ENCODE measurements around the gene SLC22A17. TPM values are rescaled to one million over a fixed set of nuclear protein-coding genes. Genes with fewer than 3 reads are reported as not detected.
A peak's percentile ranks its signal among the peaks of the same experiment; 100 is the strongest.

The SLC22A17 gene
- total and polyA plus RNA-seq, 2 of the 8 experiments (the other 6 are each of a cell fraction or from before 2014, with no cell fraction given) = 43.0 to 49.0 TPM

- Histone ChIP-seq H3K4me1 (replicated peaks in 1 of 4; ENCODE audit: control insufficient read depth in 3 of 4, insufficient read depth in 4 of 4, low read length in 3 of 4) (no peaks in the 10 kb centered on the region), H2BK15ac (ENCODE audit: low read length) (no peak overlapping the region), H4K20me1 (replicated peaks in 1 of 2; ENCODE audit: control insufficient read depth in 1 of 2, insufficient read depth in 2 of 2, low read length in 2 of 2) (no peaks in the 10 kb centered on the region), H4K91ac (replicated peaks; ENCODE audit: insufficient read length, low read length) (no peak overlapping the region), H3K56ac (replicated peaks; ENCODE audit: insufficient read length, low read depth, low read length) (no peak overlapping the region), H2AK5ac (ENCODE audit: low read depth, low read length) (no peak overlapping the region), H3K23me2 (ENCODE audit: low read depth, low read length) (no peaks in the 10 kb centered on the region), H3K14ac (ENCODE audit: insufficient read length) (no peak overlapping the region), H3K27ac (ENCODE audit: low read depth, low read length) (no peak overlapping the region), H3K27me3 (replicated peaks in 1 of 4; ENCODE audit: control insufficient read depth in 3 of 4, extremely low read depth in 1 of 4, insufficient read depth in 3 of 4, low read length in 3 of 4) (no peaks in the 10 kb centered on the region), H2BK120ac (replicated peaks; ENCODE audit: low read depth, low read length) (no peak overlapping the region), H3K4me3 (ENCODE audit: extremely low read depth in 1 of 4, insufficient read depth in 2 of 4, low read depth in 3 of 4, low read length in 4 of 4) (no peak overlapping the region), H3K9me3 (ENCODE audit: insufficient read depth in 2 of 2, low read depth in 1 of 2, low read length in 1 of 2) (no peaks in the 10 kb centered on the region), H3K18ac (ENCODE audit: extremely low read depth, low read length) (no peak overlapping the region), H2BK20ac (ENCODE audit: low read length) (no peak overlapping the region), H2BK12ac (ENCODE audit: low read depth, low read length) (no peak overlapping the region), H4K8ac (ENCODE audit: extremely low read depth, insufficient read depth, low read length) (no peak overlapping the region), H3K4ac (replicated peaks; ENCODE audit: insufficient read length, low read depth, low read length) (no peak overlapping the region), H3K36me3 (ENCODE audit: control insufficient read depth in 2 of 4, insufficient read depth in 4 of 4, low read length in 3 of 4) (peaks cover 9 to 26% (median 23%) of the 10 kb centered on the region in 4 experiments; a peak in 7 of 8 replicates), H3K79me1 (ENCODE audit: low read depth, low read length) (peaks cover 1% of the 10 kb centered on the region; the same call in 1 of the 2 replicates), H2BK5ac (ENCODE audit: low read depth, low read length) (no peak overlapping the region), H4K5ac (ENCODE audit: insufficient read length, low read depth, low read length) (no peak overlapping the region), H3K79me2 (ENCODE audit: control insufficient read depth in 1 of 2, insufficient read depth in 2 of 2, low read length in 2 of 2) (peaks cover 0 to 4% of the 10 kb centered on the region in 2 experiments; a peak in 2 of 4 replicates), H3K4me2 (ENCODE audit: insufficient read depth in 1 of 2, low read depth in 2 of 2, low read length in 2 of 2) (no peak overlapping the region), H2AFZ (ENCODE audit: low read length) (no peak overlapping the region), H3K9ac (replicated peaks in 1 of 4; ENCODE audit: extremely low read depth in 1 of 4, low read depth in 3 of 4, low read length in 3 of 4) (no peak overlapping the region), H3K23ac (ENCODE audit: insufficient read length) (no peak overlapping the region)
- peak in 2 of 3 experiments; percentile 82 to 89; a peak in 3 of 4 replicates for TF ChIP-seq CTCF (IDR thresholded peaks at IDR 0.05; ENCODE audit: control extremely low read depth in 1 of 3, insufficient read depth in 1 of 3, low read depth in 1 of 3, low read length in 3 of 3)
- TF ChIP-seq RAD21 (IDR thresholded peaks at IDR 0.05 in 1 of 2, conservative IDR thresholded peaks at IDR 0.05 in 1 of 2; ENCODE audit: low read depth in 2 of 2, low read length in 2 of 2) = peak; percentile 90 to 91
- no peak for TF ChIP-seq SRF (IDR thresholded peaks at IDR 0.05; ENCODE audit: low read depth, low read length)
- POLR2A ChIA-PET (ENCODE audit: partially characterized antibody) = interaction anchor here (1.2 to 4.0 kb wide), 6 partner anchors 18 to 51 kb away, joined by 3 to 21 read pairs (median 12); partner anchors contain the start of gene CMTM5
- CTCF ChIA-PET (ENCODE audit: partially characterized antibody) = interaction anchor here (0.8 to 4.9 kb wide), 31 partner anchors 10 to 232 kb away, joined by 3 to 78 read pairs (median 4); partner anchors contain the start of genes CMTM5, EFS and SLC22A17
- FAIRE-seq (peak; percentile 76), DNase-seq (ENCODE audit: low read depth in 1 of 2, low spot score in 2 of 2) (peak in 1 of 2 experiments; percentile 69)
- 60% methylated on average over 4 of the region's 4 CpGs; no CpG with 5 or more reads in 1 of the 2 experiments for WGBS, 2 experiments (ENCODE audit: extremely low coverage in 1 of 2, insufficient coverage in 1 of 2, insufficient read length in 1 of 2, insufficient replicate concordance in 2 of 2, low coverage in 1 of 2, low lambda C conversion rate in 2 of 2, missing lambda C conversion rate in 1 of 2)
Measured at GRCh38 chr14:23327947-23328744, 24.5 kb downstream of the SLC22A17 start.

All from H1 (cell line).